Measurements from ENCODE around the gene MAN2B2. TPM values are rescaled to one million over a fixed set of nuclear protein-coding genes. Genes with fewer than 3 reads are reported as not detected.

Gene MAN2B2
- total RNA-seq, 2 experiments from 2014 or later, result 10.8 to 13.0 TPM

- H3K9me3 Mint-ChIP-seq, result peaks cover 3% of the 10 kb centered on the region
- no peak overlapping the region for H3K4me3 Mint-ChIP-seq
- peaks cover 64% of the 10 kb centered on the region for H3K36me3 Mint-ChIP-seq (ENCODE audit: low read depth)
- H3K4me1 Mint-ChIP-seq (ENCODE audit: low read depth), result peaks cover 17% of the 10 kb centered on the region
- ATAC-seq, result no peak
- no peak for TF ChIP-seq CTCF (IDR thresholded peaks at IDR 0.05)
- H3K27ac Mint-ChIP-seq, result no peak overlapping the region
- intact Hi-C loops (cut with micrococcal nuclease), result no loop called here
- no peaks in the 10 kb centered on the region for H3K27me3 Mint-ChIP-seq
- ChIA-PET POLR2A (interaction anchor here (0.9 kb wide), 1 partner anchor 16 kb away, joined by 3 read pairs; no protein-coding TSS in a partner anchor), CTCF (interaction anchor here (0.9 kb wide), 1 partner anchor 61 kb away, joined by 3 read pairs; no protein-coding TSS in a partner anchor)
- DNase-seq, result no peak
These were observed 32.5 kb downstream of the MAN2B2 start for GRCh38 chr4:6607368-6608055.

DNA sequence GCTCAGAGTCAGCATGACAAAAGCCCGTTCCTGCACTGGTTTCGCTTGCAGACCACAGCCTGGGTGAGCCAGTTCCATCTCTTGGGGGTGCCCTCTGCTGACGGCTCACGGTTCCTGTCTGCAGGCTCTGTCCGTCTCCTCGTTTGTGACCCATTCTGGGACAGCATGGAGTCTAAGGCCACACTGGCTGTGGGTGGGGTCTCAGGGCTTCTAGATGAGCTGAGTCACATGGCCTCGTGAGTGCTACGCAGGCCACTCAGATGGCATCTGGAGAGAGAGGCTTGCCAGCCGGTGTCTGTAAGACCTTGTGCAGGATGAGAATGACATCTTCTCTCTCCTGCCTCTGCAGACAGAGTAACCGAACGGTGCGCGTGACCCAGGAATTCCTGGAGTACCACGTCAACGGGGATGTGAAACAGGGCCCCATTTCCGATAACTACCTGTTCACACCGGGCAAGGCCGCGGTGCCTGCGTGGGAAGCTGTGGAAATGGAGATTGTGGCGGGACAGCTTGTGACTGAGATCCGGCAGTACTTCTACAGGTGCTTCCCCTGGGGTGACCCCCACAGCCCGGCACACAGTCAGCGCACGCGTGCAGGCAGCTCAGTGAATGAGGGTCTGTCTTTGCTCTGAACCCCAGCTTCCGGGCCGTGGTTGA lies 33.9 kb downstream of the MAN2B2 start:
- Mint-ChIP-seq H3K27me3 (no peaks in the 10 kb centered on the region), H3K4me1 (ENCODE audit: low read depth) (peaks cover 17% of the 10 kb centered on the region), H3K27ac (peak overlapping the region; percentile 64), H3K4me3 (no peak overlapping the region), H3K9me3 (peaks cover 3% of the 10 kb centered on the region), H3K36me3 (ENCODE audit: low read depth) (peaks cover 55% of the 10 kb centered on the region)
- ATAC-seq (peak; percentile 85), DNase-seq (peak; percentile 62)
- POLR2A ChIA-PET, result interaction anchor here (0.9 kb wide), 1 partner anchor 24 kb away, joined by 3 read pairs; no protein-coding TSS in a partner anchor
- intact Hi-C loops (cut with micrococcal nuclease), result no loop called here
- CTCF ChIA-PET, result no interaction called here
- no peak for TF ChIP-seq CTCF (IDR thresholded peaks at IDR 0.05)

GRCh38 chr4:6609415-6610079 lies 34.6 kb downstream of the MAN2B2 start:
- no peak for DNase-seq
- TF ChIP-seq CTCF (IDR thresholded peaks at IDR 0.05), result no peak
- H3K9me3 Mint-ChIP-seq, result no peaks in the 10 kb centered on the region
- CTCF ChIA-PET, result no interaction called here
- peaks cover 17% of the 10 kb centered on the region for H3K4me1 Mint-ChIP-seq (ENCODE audit: low read depth)
- intact Hi-C loops (cut with micrococcal nuclease), result no loop called here
- no peak overlapping the region for H3K27ac Mint-ChIP-seq
- H3K36me3 Mint-ChIP-seq (ENCODE audit: low read depth), result peaks cover 49% of the 10 kb centered on the region
- no peaks in the 10 kb centered on the region for H3K27me3 Mint-ChIP-seq
- POLR2A ChIA-PET, result interaction anchor here (0.9 kb wide), 1 partner anchor 24 kb away, joined by 3 read pairs; no protein-coding TSS in a partner anchor
- no peak for ATAC-seq
- H3K4me3 Mint-ChIP-seq, result no peak overlapping the region

DNA sequence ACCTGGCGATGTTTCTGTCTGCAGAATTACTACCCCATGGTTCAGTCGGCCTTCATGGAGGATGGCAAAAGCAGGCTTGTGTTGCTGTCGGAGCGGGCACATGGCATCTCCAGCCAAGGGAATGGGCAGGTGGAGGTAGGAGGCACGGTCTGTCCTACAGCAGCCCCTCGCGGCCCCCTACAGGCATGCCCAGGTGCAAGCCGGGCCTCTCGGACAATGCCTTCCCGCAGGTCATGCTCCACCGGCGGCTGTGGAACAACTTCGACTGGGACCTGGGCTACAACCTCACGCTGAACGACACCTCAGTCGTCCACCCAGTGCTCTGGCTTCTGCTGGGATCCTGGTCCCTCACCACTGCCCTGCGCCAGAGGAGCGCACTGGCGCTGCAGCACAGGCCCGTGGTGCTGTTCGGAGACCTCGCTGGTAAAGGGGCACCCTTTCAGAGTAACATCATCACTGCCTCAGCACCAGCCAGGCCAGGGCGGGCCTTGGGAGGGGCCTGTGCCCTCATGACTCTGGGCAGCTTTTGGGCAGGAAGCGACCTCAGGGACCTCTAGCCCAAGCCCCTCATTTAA lies 36.0 kb downstream of the MAN2B2 start:
- intact Hi-C loops (cut with micrococcal nuclease), result no loop called here
- no peak for DNase-seq
- no peaks in the 10 kb centered on the region for H3K9me3 Mint-ChIP-seq
- H3K4me3 Mint-ChIP-seq, result no peak overlapping the region
- peaks cover 39% of the 10 kb centered on the region for H3K36me3 Mint-ChIP-seq (ENCODE audit: low read depth)
- ChIA-PET CTCF (no interaction called here), POLR2A (no interaction called here)
- TF ChIP-seq CTCF (IDR thresholded peaks at IDR 0.05), result no peak
- H3K27me3 Mint-ChIP-seq, result no peaks in the 10 kb centered on the region
- ATAC-seq, result no peak
- H3K27ac Mint-ChIP-seq, result no peak overlapping the region
- H3K4me1 Mint-ChIP-seq (ENCODE audit: low read depth), result peaks cover 17% of the 10 kb centered on the region

All from activated CD8-positive, alpha-beta T cell treated with anti-CD3 and anti-CD28 coated beads for 36 hours (primary cell).